ENCODE results near the gene LMBR1L. TPM values are rescaled to one million over a fixed set of nuclear protein-coding genes. Genes with fewer than 3 reads are reported as not detected.

The LMBR1L gene
- polyA plus RNA-seq, 3 donors: 22.0 to 104 (median 25.9) TPM

DNA sequence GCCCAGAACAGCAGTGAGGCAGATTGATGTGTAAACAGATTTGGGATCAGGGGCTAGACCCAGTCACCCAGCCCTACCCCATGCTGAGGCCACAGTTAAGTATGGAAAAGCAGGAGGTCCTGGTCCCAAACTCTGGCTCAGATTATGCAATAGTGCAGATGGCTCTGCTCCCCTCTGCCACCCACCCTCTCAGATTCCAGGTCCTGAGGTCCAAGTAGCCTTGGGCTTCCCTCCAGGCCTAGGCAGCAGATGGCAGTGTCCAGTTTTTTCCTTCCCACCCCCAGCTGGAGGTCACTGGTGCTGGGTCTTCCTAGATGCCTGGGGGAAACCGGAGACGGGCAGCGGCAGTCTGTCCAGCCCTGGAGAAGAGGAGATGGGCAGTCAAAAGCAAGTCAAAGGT, 13.3 kb downstream of the LMBR1L start:
- peaks cover 0 to 8% (median 3%) of the 10 kb centered on the region in 7 donors for H3K9me3 Mint-ChIP-seq
- Histone ChIP-seq H3K9ac (ENCODE audit: insufficient read depth, low read length, poor library complexity, severe bottlenecking) (no peak overlapping the region), H3K79me2 (ENCODE audit: insufficient read depth, low read length) (no peaks in the 10 kb centered on the region), H3K36me3 (replicated peaks in 1 of 2; ENCODE audit: control insufficient read depth in 1 of 2, insufficient read depth in 2 of 2, low read length in 2 of 2) (peaks cover 52 to 70% of the 10 kb centered on the region in 2 donors), H3K4me2 (replicated peaks; ENCODE audit: extremely low read depth, low read length, poor library complexity, severe bottlenecking) (no peak overlapping the region), H2AFZ (ENCODE audit: insufficient read depth, low read depth, low read length, poor library complexity, severe bottlenecking) (no peak overlapping the region), H3K9me3 (replicated peaks in 1 of 2; ENCODE audit: control insufficient read depth in 1 of 2, insufficient read depth in 1 of 2, low read length in 2 of 2) (peaks cover 0 to 9% of the 10 kb centered on the region in 2 donors), H3K4me3 (replicated peaks in 1 of 3; ENCODE audit: low read depth in 2 of 3, low read length in 3 of 3) (no peak overlapping the region), H4K20me1 (ENCODE audit: insufficient read depth, low read length) (peaks cover 32% of the 10 kb centered on the region), H3K4me1 (ENCODE audit: control insufficient read depth in 1 of 2, insufficient read depth in 2 of 2, low read length in 2 of 2) (peaks cover 8 to 18% of the 10 kb centered on the region in 2 donors), H3K27me3 (ENCODE audit: control insufficient read depth in 2 of 2, insufficient read depth in 2 of 2, low read length in 2 of 2) (peaks cover 36% of the 10 kb centered on the region in 2 donors), H3K27ac (ENCODE audit: low read depth in 1 of 2, low read length in 2 of 2) (no peak overlapping the region)
- TF ChIP-seq, protein P1, sequence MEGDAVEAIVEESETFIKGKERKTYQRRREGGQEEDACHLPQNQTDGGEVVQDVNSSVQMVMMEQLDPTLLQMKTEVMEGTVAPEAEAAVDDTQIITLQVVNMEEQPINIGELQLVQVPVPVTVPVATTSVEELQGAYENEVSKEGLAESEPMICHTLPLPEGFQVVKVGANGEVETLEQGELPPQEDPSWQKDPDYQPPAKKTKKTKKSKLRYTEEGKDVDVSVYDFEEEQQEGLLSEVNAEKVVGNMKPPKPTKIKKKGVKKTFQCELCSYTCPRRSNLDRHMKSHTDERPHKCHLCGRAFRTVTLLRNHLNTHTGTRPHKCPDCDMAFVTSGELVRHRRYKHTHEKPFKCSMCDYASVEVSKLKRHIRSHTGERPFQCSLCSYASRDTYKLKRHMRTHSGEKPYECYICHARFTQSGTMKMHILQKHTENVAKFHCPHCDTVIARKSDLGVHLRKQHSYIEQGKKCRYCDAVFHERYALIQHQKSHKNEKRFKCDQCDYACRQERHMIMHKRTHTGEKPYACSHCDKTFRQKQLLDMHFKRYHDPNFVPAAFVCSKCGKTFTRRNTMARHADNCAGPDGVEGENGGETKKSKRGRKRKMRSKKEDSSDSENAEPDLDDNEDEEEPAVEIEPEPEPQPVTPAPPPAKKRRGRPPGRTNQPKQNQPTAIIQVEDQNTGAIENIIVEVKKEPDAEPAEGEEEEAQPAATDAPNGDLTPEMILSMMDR (IDR thresholded peaks at IDR 0.05): no peak
- H3K4me3 Mint-ChIP-seq: no peak overlapping the region
- no peak for DNase-seq
- WGBS (ENCODE audit: insufficient coverage): no CpG with 5 or more reads among the region's 3 CpGs
- H3K36me3 Mint-ChIP-seq: peaks cover 67 to 72% of the 10 kb centered on the region in 2 donors
- peaks cover 17% of the 10 kb centered on the region for H3K4me1 Mint-ChIP-seq
- H3K27ac Mint-ChIP-seq: no peak overlapping the region
- H3K27me3 Mint-ChIP-seq (ENCODE audit: low read depth in 3 of 3): peaks cover 39 to 43% (median 40%) of the 10 kb centered on the region in 3 donors
- intact Hi-C loops (cut with micrococcal nuclease): loop anchor here in 1 of 2 donors (5.0 kb wide), 1 partner anchor 35 kb away; the partner anchor contains the start of gene KMT2D

DNA sequence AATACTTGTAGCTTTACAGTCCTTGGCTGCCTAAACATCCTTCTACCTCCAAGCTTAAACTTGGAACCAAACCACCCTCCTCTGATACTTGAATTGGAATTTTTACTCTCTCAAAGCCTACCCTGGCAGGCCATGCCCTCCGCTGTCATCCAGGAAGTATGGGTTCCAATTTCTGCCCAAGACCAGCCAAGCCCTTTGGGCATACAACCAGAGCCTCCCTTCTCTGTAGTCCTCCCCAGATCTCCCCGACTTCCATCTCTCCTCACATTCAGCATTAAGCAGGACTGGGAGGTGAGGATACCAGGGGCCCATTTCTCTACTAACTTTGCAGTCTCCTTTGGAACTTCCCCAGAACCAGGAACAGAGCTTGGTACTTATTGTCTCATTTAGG, 15.7 kb downstream of the LMBR1L start:
- no peak overlapping the region for H3K4me3 ChIP-seq (replicated peaks in 1 of 3; ENCODE audit: low read depth in 2 of 3, low read length in 3 of 3)
- no peak overlapping the region for H3K27ac ChIP-seq (ENCODE audit: low read depth in 1 of 2, low read length in 2 of 2)
- peaks cover 29 to 46% of the 10 kb centered on the region in 2 donors for H3K36me3 ChIP-seq (replicated peaks in 1 of 2; ENCODE audit: control insufficient read depth in 1 of 2, insufficient read depth in 2 of 2, low read length in 2 of 2)
- H3K27me3 ChIP-seq (ENCODE audit: control insufficient read depth in 2 of 2, insufficient read depth in 2 of 2, low read length in 2 of 2): peaks cover 58 to 60% of the 10 kb centered on the region in 2 donors
- 85% methylated on average over 2 of the region's 2 CpGs for WGBS (ENCODE audit: insufficient coverage)
- Mint-ChIP-seq H3K27ac (no peak overlapping the region), H3K36me3 (peaks cover 47 to 48% of the 10 kb centered on the region in 2 donors), H3K27me3 (ENCODE audit: low read depth in 3 of 3) (peaks cover 63 to 67% (median 64%) of the 10 kb centered on the region in 3 donors), H3K9me3 (peaks cover 0 to 20% (median 7%) of the 10 kb centered on the region in 7 donors), H3K4me3 (peak overlapping the region in 1 of 2 donors; percentile 67), H3K4me1 (peaks cover 40% of the 10 kb centered on the region)
- no peak overlapping the region for H3K9ac ChIP-seq (ENCODE audit: insufficient read depth, low read length, poor library complexity, severe bottlenecking)
- H3K4me2 ChIP-seq (replicated peaks; ENCODE audit: extremely low read depth, low read length, poor library complexity, severe bottlenecking): peak overlapping the region; percentile 4
- no peak overlapping the region for H2AFZ ChIP-seq (ENCODE audit: insufficient read depth, low read depth, low read length, poor library complexity, severe bottlenecking)
- H3K79me2 ChIP-seq (ENCODE audit: insufficient read depth, low read length): no peaks in the 10 kb centered on the region
- H3K9me3 ChIP-seq (replicated peaks in 1 of 2; ENCODE audit: control insufficient read depth in 1 of 2, insufficient read depth in 1 of 2, low read length in 2 of 2): peaks cover 0 to 28% of the 10 kb centered on the region in 2 donors
- DNase-seq: no peak
- intact Hi-C loops (cut with micrococcal nuclease): loop anchor here in 1 of 2 donors (5.0 kb wide), 1 partner anchor 33 kb away; the partner anchor contains the start of gene KMT2D
- TF ChIP-seq, protein P1 (IDR thresholded peaks at IDR 0.05): no peak
- H4K20me1 ChIP-seq (ENCODE audit: insufficient read depth, low read length): peaks cover 23% of the 10 kb centered on the region
- H3K4me1 ChIP-seq (ENCODE audit: control insufficient read depth in 1 of 2, insufficient read depth in 2 of 2, low read length in 2 of 2): peaks cover 30 to 42% of the 10 kb centered on the region in 2 donors
